Measurements from ENCODE around the gene PTPRR. TPM values are rescaled to one million over a fixed set of nuclear protein-coding genes. Genes with fewer than 3 reads are reported as not detected.

Gene PTPRR
- total RNA-seq, 1 experiment from 2014 or later, result 0.46 TPM

DNA sequence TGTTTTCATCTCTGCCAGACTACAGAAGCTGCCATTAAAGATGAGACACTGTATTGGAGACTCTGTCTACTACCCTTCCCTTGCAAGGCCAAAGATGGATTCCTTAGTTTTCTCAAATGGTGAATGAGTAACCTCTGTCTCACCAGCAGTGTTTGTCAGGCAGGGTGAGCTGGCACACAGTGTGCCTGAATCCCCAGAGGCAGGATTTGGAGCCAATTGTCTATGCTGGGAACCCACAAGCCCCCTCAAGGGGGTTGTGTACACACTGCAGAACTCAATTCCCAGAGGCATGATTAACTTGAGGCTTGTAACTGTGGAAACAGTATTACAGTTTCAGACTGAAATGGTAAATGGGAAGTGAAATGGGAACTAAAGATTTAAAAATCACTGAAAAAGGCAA is 146.5 kb downstream of the PTPRR start:
- Mint-ChIP-seq H3K36me3 (no peaks in the 10 kb centered on the region), H3K4me1 (0 out of 2 replicates have a peak, but pooled peaks cover 5% of the 10 kb centered on the region), H3K27ac (no peak overlapping the region), H3K27me3 (ENCODE audit: low read depth) (no peaks in the 10 kb centered on the region; the same call in 1 of the 2 replicates), H3K9me3 (no peaks in the 10 kb centered on the region), H3K4me3 (no peak overlapping the region)
- CTCF ChIA-PET, result interaction anchor here (0.6 to 0.9 kb wide), 2 partner anchors 40 to 60 kb away, joined by 3 read pairs; no protein-coding TSS in a partner anchor
- no peak for DNase-seq (ENCODE audit: low spot score)
- TF ChIP-seq, protein P1, sequence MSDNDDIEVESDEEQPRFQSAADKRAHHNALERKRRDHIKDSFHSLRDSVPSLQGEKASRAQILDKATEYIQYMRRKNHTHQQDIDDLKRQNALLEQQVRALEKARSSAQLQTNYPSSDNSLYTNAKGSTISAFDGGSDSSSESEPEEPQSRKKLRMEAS (CRISPR knock-in tag; IDR thresholded peaks at IDR 0.05), result no peak
- TF ChIP-seq ZNF232 (CRISPR knock-in tag; IDR thresholded peaks at IDR 0.05) (no peak), NFYB (CRISPR knock-in tag; conservative IDR thresholded peaks at IDR 0.05; ENCODE audit: low read depth) (no peak), FOXP4 (CRISPR knock-in tag; IDR thresholded peaks at IDR 0.05) (no peak), GTF2I (CRISPR knock-in tag; conservative IDR thresholded peaks at IDR 0.05) (no peak), USF2 (CRISPR knock-in tag; IDR thresholded peaks at IDR 0.05) (no peak), NR3C1 (CRISPR knock-in tag; conservative IDR thresholded peaks at IDR 0.05; ENCODE audit: low read depth) (no peak), SP1 (CRISPR knock-in tag; conservative IDR thresholded peaks at IDR 0.05) (no peak), OVOL2 (CRISPR knock-in tag; IDR thresholded peaks at IDR 0.05; ENCODE audit: borderline replicate concordance) (no peak), ZNF263 (CRISPR knock-in tag; IDR thresholded peaks at IDR 0.05; ENCODE audit: low read depth) (no peak), MLX (CRISPR knock-in tag; IDR thresholded peaks at IDR 0.05) (no peak), ERG (CRISPR knock-in tag; IDR thresholded peaks at IDR 0.05) (no peak), JAZF1 (CRISPR knock-in tag; IDR thresholded peaks at IDR 0.05) (no peak), GABPB1 (CRISPR knock-in tag; IDR thresholded peaks at IDR 0.05) (no peak)
- TF ChIP-seq, protein P2, sequence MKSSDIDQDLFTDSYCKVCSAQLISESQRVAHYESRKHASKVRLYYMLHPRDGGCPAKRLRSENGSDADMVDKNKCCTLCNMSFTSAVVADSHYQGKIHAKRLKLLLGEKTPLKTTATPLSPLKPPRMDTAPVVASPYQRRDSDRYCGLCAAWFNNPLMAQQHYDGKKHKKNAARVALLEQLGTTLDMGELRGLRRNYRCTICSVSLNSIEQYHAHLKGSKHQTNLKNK (CRISPR knock-in tag; IDR thresholded peaks at IDR 0.05), result no peak
- TF ChIP-seq, protein P3, sequence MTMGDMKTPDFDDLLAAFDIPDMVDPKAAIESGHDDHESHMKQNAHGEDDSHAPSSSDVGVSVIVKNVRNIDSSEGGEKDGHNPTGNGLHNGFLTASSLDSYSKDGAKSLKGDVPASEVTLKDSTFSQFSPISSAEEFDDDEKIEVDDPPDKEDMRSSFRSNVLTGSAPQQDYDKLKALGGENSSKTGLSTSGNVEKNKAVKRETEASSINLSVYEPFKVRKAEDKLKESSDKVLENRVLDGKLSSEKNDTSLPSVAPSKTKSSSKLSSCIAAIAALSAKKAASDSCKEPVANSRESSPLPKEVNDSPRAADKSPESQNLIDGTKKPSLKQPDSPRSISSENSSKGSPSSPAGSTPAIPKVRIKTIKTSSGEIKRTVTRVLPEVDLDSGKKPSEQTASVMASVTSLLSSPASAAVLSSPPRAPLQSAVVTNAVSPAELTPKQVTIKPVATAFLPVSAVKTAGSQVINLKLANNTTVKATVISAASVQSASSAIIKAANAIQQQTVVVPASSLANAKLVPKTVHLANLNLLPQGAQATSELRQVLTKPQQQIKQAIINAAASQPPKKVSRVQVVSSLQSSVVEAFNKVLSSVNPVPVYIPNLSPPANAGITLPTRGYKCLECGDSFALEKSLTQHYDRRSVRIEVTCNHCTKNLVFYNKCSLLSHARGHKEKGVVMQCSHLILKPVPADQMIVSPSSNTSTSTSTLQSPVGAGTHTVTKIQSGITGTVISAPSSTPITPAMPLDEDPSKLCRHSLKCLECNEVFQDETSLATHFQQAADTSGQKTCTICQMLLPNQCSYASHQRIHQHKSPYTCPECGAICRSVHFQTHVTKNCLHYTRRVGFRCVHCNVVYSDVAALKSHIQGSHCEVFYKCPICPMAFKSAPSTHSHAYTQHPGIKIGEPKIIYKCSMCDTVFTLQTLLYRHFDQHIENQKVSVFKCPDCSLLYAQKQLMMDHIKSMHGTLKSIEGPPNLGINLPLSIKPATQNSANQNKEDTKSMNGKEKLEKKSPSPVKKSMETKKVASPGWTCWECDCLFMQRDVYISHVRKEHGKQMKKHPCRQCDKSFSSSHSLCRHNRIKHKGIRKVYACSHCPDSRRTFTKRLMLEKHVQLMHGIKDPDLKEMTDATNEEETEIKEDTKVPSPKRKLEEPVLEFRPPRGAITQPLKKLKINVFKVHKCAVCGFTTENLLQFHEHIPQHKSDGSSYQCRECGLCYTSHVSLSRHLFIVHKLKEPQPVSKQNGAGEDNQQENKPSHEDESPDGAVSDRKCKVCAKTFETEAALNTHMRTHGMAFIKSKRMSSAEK (CRISPR knock-in tag; IDR thresholded peaks at IDR 0.05; ENCODE audit: borderline replicate concordance), result no peak
- TF ChIP-seq, protein P4, sequence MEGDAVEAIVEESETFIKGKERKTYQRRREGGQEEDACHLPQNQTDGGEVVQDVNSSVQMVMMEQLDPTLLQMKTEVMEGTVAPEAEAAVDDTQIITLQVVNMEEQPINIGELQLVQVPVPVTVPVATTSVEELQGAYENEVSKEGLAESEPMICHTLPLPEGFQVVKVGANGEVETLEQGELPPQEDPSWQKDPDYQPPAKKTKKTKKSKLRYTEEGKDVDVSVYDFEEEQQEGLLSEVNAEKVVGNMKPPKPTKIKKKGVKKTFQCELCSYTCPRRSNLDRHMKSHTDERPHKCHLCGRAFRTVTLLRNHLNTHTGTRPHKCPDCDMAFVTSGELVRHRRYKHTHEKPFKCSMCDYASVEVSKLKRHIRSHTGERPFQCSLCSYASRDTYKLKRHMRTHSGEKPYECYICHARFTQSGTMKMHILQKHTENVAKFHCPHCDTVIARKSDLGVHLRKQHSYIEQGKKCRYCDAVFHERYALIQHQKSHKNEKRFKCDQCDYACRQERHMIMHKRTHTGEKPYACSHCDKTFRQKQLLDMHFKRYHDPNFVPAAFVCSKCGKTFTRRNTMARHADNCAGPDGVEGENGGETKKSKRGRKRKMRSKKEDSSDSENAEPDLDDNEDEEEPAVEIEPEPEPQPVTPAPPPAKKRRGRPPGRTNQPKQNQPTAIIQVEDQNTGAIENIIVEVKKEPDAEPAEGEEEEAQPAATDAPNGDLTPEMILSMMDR (IDR thresholded peaks at IDR 0.05), result no peak
- POLR2A ChIA-PET, result no interaction called here
- ATAC-seq, result peak; percentile 59

All from WTC11 (cell line).